CMK (cell line): ENCODE data around the gene METTL16.
"Not testable (repeated sequence)": the region's sequence is repeated elsewhere in the genome, so short reads cannot be mapped to it uniquely, and the experiment has no call there.

Experiments
- DNase-seq: peaks from one replicate; pipeline ENCODE4 v3.0.0-alpha.2; 2010; ENCODE audit warnings: low read depth

METTL16 gene, protein sequence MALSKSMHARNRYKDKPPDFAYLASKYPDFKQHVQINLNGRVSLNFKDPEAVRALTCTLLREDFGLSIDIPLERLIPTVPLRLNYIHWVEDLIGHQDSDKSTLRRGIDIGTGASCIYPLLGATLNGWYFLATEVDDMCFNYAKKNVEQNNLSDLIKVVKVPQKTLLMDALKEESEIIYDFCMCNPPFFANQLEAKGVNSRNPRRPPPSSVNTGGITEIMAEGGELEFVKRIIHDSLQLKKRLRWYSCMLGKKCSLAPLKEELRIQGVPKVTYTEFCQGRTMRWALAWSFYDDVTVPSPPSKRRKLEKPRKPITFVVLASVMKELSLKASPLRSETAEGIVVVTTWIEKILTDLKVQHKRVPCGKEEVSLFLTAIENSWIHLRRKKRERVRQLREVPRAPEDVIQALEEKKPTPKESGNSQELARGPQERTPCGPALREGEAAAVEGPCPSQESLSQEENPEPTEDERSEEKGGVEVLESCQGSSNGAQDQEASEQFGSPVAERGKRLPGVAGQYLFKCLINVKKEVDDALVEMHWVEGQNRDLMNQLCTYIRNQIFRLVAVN

DNA sequence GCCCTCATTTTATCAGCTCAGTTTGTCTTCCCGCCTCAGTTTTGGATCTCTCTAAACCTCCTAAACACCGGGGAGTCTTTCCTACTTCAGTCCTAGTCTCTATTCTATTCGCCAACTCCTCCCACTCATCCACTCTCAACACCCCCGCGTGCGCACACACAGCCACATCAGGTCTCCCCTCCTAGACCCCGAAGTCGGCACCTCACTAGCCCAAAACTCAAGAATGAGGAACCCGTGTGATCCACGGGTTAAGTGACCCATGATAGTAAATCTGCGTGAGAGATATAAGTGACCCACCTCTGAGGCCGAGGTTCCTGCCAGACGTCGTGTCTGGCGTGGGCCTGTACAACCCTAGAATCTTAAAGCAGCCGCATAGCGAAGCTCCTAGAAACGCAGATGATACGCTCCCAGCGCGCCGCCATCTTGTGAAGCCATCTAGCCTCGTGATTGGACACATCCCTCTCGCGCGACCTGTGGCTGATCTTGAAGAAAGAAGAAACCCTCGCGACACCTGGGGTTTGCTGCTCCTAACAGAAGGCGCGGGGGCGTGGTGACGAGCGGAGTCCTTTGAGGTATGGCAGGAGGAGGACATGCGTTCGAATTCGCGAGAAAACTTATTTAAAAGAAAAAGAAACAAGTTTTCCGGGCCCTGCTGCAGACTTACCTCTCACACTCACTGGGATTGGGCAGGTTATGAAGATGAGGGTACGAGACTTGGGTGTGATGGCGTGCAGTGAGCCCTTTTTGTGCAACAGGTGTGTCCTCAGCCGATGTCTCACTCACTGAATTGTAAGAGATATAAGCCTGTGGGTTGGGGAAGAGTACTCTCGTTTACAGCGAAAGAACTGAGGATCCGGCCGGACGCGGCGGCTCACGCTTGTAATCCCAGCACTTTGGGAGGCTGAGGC lies at the start of gene METTL16:
Gene METTL16, minus strand, starts transcription at position 427 of the 908 bp plus-strand sequence. CDS start 9,557 bp downstream, outside the sequence.
- peak; percentile 82 for DNase-seq

- DNase-seq, result no peak
Observed at GRCh38 chr17:2560658-2561057, 49.0 kb upstream of the METTL16 start.

DNA sequence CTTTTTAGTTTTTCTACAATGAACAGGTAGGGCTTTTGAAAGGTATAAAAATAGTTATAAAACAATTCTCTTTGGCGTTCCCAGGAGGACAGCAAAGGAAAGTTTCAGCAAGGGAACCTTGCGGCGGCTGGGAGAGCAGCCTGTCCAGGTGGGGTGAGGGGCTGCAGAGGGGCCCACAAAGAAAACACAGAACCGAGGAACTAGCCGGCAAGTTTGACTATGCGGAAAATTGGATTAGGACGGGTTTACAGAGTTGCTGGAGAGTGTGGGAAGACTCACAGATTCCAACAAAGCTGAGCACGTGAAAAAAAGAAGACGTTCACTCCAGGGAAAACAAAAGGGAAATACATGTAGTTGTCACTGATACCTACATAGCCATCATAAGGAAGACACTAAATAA lies 40.2 kb upstream of the METTL16 start:
- DNase-seq, result no peak

GRCh38 chr17:2551493-2551892 lies 39.8 kb upstream of the METTL16 start:
- no peak for DNase-seq

DNA sequence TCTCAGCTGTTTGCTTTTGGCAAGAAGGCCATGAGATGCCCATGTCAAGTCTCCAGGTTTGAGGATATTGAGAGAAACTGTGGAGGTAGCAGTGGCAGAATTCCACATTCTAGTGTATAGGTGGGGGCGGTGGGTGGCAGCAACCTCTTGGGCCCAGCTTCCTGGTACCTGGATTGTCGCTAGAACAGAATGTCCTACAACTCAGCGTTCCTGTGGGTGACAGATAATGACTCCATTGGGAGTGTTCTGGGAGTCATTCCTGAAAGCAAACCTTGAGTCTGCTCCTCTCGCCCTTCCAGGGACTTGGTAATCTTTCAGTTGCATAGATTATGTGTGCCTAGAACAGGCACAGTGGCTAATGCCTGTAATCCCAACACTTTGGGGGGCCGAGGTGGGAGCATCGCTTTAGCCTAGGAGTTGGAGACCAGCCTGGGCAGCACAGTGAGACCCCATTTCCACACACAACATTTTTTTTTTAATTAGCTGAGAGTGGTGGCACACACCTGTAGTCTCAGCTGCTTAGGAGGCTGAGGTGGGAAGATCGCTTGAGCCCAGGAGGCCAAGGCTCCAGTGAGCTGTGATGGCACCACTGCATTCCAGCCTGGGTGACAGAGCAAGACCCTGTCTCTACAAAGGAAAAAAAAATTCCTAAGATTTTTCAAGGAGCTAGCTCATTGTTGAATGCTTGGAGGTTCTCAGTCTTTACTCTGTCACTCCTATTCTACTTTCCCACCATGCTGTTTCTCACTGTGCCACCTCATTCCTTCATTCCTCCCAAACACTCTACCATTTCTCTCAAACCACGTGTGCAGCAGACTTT lies 37.9 kb upstream of the METTL16 start:
- DNase-seq, result no peak

DNA sequence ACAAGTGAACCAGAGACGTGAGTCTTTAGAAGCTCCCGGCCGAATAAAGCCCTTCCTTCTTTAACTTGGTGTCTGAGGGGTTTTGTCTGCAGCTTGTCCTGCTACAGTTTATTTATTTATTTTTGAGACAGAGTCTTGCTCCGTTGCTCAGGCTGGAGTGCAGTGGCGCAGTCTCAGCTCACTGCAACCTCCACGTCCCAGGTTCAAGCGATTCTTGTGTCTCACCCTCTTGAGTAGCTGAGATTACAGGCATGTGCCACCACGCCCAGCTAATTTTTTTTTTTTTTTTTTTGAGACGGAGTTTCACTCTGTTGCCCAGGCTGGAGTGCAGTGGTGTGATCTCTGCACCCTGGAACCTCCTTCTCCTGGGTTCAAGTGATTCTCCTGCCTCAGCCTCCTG lies 36.3 kb upstream of the METTL16 start:
- DNase-seq, result not testable (repeated sequence)

GRCh38 chr17:2547176-2547575 lies 35.5 kb upstream of the METTL16 start:
- DNase-seq, result no peak

GRCh38 chr17:2545393-2545792 lies 33.7 kb upstream of the METTL16 start:
- DNase-seq, result no peak

DNA sequence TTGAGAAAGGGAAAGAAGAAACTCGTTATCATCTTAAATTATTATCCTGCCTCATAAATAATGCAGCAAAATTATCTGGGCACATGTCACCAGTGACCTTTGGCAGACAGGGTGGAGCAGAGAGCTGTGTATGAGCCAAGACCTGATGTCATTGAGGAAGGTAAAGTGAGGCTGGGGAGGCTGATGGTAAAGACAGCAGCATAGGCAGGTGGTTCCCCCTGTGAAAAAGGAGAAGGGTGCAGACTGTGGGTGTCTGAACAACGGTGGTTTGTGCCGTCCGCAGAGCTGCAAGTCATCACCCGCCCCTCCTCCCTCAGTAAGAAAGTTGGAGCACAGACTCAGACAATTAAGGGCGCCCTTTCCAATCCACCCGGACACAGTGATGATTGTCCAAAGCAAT lies 30.8 kb upstream of the METTL16 start:
- no peak for DNase-seq

GRCh38 chr17:2542056-2542455 lies 30.4 kb upstream of the METTL16 start:
- no peak for DNase-seq

DNA sequence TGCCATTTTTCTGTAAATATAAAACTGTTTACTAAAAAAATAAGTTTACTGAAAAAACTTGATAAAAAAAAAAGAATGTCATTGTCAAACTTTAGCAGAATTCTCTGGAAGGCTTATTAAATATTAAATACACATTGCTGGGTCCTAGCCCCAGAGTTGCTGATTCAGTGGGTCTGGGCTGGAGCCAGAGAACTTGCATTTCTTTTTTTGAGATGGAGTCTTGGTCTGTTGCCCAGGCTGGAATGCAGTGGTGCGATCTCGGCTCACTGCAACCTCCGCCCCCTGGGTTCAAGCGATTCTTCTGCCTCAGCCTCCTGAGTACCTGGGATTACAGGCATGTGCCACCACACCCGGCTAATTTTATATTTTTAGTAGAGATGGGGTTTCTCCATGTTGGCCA lies 25.9 kb upstream of the METTL16 start:
- not testable (repeated sequence) for DNase-seq

DNA sequence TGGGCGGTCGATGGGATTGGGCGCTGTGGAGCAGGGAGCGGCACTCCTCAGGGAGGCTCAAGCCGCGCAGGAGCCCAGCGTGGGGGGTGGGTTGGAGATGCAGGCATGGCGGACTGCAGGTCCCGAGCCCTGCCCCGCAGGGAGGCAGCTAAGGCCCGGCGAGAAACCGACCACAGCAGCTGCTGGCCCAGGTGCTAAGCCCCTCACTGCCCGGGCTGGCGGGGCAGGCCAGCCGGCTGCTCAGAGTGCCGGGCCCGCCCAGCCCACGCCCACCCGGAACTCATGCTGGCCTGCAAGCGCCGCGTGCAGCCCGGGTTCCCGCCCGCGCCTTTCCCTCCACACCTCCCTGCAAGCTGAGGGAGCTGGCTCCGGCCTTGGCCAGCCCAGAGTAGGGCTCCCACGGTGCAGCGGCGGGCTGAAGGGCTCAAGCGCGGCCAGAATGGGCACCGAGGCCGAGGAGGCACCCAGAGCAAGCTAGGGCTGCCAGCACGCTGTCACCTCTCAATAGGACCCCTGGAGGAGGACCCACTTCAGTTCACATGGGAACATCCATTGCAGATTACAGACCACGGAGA lies 20.5 kb upstream of the METTL16 start:
- no peak for DNase-seq

GRCh38 chr17:2531243-2531954 lies 19.7 kb upstream of the METTL16 start:
- DNase-seq, result not testable (repeated sequence)

- DNase-seq, result not testable (repeated sequence)
Observed at GRCh38 chr17:2521775-2522410, 10.2 kb upstream of the METTL16 start.

GRCh38 chr17:2521257-2521656 lies 9.6 kb upstream of the METTL16 start:
- DNase-seq, result no peak

DNA sequence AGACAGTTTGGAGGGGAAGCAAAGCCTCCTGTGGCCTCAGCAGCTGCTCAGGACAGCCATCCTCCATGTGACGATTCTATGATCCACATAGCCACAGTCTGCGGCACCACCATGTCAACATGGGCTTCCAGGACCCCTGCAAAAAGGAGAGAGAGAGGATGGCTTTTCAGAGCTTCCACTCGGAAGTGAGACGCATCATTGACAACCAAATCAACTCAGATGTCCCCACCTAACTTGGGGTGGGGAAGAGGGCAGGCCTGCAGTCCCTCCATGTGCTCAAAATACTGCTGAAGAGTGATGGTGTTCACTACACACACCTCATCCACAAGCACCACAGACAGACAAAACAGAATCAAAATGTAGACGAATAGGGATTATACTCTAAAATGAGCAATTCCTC lies 5.9 kb upstream of the METTL16 start:
- no peak for DNase-seq

DNA sequence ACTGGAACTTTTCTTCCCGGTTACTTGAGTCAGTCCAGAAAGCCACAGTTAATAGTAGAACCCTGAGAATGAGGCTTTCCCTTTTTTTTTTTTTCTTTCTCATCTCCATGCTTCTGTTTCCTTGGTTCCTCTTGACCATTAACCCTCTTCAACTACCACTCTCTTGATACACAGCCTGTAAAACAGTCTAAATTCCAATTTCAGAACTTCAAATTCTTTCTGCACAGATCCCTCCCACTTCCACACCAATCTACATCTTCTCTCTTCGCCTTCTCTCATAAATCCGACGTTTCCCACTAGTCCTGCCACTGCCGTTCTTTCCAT lies 588 bp downstream of the METTL16 start:
- no peak for DNase-seq

GRCh38 chr17:2510559-2510958 lies 1.1 kb downstream of the METTL16 start:
- no peak for DNase-seq

GRCh38 chr17:2508035-2508434 lies 3.7 kb downstream of the METTL16 start:
- DNase-seq, result no peak

DNA sequence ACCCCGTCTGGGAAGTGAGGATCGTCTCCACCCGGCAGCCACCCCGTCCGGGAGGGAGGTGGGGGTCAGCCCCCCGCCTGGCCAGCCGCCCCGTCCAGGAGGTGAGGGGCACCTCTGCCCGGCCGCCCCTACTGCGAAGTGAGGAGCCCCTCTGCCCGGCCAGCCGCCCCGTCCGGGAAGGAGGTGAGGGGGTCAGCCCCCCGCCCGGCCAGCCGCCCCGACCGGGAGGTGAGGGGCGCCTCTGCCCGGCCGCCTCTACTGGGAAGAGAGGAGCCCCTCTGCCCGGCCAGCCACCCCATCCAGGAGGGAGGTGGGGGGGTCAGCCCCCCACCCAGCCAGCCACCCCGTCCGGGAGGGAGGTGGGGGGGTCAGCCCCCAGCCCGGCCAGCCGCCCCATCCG lies 4.7 kb downstream of the METTL16 start:
- not testable (repeated sequence) for DNase-seq
